K562 (cell line): Measurements from ENCODE around the gene ARL11.

Experiments used
- BHLHE40 ChIP-seq: IDR thresholded peaks from 2 replicates; pipeline ENCODE4 v1.6.1; 2011; ENCODE audit warnings: low read length, improper control_type of control experiment
- CBX5 ChIP-seq: IDR thresholded peaks from 2 replicates; pipeline ENCODE4 v1.6.1; 2014; ENCODE audit warnings: low read depth, borderline replicate concordance
- CREM ChIP-seq: IDR thresholded peaks from 2 replicates; pipeline ENCODE4 v1.6.1; 2014; ENCODE audit warnings: antibody characterized with exemption, low read depth
- HMGN3 ChIP-seq: IDR thresholded peaks from 2 replicates; pipeline ENCODE4 v1.6.1; 2011; ENCODE audit warnings: borderline replicate concordance, low read depth, mild to moderate bottlenecking, mixed read lengths, low read length; ENCODE audit not compliant: insufficient read length; ENCODE audit errors: extremely low read depth
- KLF10 ChIP-seq: fragments of 250-450 bp; sonication (Bioruptor Pico); IDR thresholded peaks from 2 replicates; pipeline ENCODE4 v1.6.1; 2021; ENCODE audit warnings: matching md5 sums
- MEIS2 ChIP-seq: fragments of 450-650 bp; IDR thresholded peaks from 2 replicates; pipeline ENCODE4 v1.6.1; 2014; ENCODE audit warnings: mild to moderate bottlenecking; ENCODE audit not compliant: partially characterized antibody
- SIN3A ChIP-seq, 2 experiments: fragments of 150-350 bp in 1 of 2; IDR thresholded peaks; 2 replicates each; pipeline ENCODE4 v1.6.1; 2011 to 2016; ENCODE audit warnings: borderline replicate concordance in 2 of 2, low read depth in 2 of 2, low read length in 2 of 2, mild to moderate bottlenecking in 2 of 2, moderate library complexity in 2 of 2; ENCODE audit not compliant: control insufficient read depth in 1 of 2
- TEAD4 ChIP-seq, 2 experiments: sonication (generic) in 1 of 2; formaldehyde crosslinking in 1 of 2; IDR thresholded peaks; 2 replicates each; pipeline versions ENCODE4 v1.6.1 to v1.8.0; 2012 to 2022; ENCODE audit warnings: borderline replicate concordance in 1 of 2, inconsistent platforms in 1 of 2, low read length in 1 of 2, mild to moderate bottlenecking in 1 of 2, missing genetic modification reagents in 1 of 2
- TF ChIP-seq, protein P1 (sequence below), 3 experiments: IDR thresholded peaks in 2 of 3; conservative IDR thresholded peaks in 1 of 3; 2 replicates each; pipeline ENCODE4 v1.5.1; 2011 to 2012; ENCODE audit warnings: low read length in 3 of 3, mild to moderate bottlenecking in 3 of 3, control low read depth in 2 of 3, improper control_type of control experiment in 1 of 3, inconsistent platforms in 1 of 3, low read depth in 1 of 3, mixed read lengths in 1 of 3, moderate library complexity in 1 of 3; ENCODE audit not compliant: insufficient read depth in 2 of 3
- TF ChIP-seq, protein P2 (sequence below): sonication (generic); formaldehyde crosslinking; IDR thresholded peaks from 2 replicates; pipeline ENCODE4 v1.8.0; 2022; ENCODE audit warnings: mild to moderate bottlenecking, missing genetic modification reagents
- TF ChIP-seq, protein P3 (sequence below): fragments of 450-650 bp; formaldehyde crosslinking; IDR thresholded peaks from 2 replicates; pipeline ENCODE4 v1.4.0; 2020; ENCODE audit warnings: mild to moderate bottlenecking, moderate library complexity

DNA sequence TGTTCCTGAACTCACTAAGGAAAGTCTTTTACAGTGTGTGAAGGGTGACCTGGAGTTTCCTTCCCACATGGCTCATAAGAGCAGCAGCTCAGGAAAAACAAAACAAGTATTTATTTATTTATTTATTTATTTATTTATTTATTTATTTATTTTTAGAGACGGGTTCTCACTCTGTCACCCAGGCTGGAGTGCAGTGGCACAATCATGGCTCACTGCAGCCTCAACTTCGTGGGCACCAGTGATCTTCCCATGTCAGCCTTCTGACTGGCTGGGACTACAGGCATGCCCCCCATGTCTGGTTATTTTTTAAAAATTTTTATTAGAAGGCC lies 10.4 kb downstream of the ARL11 start:
- TF ChIP-seq HMGN3 (no peak), TEAD4 (IDR thresholded peaks at IDR 0.05; ENCODE audit: low read length) (no peak), TEAD4 (CRISPR knock-in tag; IDR thresholded peaks at IDR 0.05; ENCODE audit: borderline replicate concordance) (no peak), CBX5 (no peak), SIN3A (IDR thresholded peaks at IDR 0.05; ENCODE audit: borderline replicate concordance in 2 of 2, control insufficient read depth in 1 of 2, low read depth in 2 of 2, low read length in 2 of 2) (no peak), KLF10 (no peak), BHLHE40 (no peak), MEIS2 (no peak), CREM (no peak)
- TF ChIP-seq, protein P1, sequence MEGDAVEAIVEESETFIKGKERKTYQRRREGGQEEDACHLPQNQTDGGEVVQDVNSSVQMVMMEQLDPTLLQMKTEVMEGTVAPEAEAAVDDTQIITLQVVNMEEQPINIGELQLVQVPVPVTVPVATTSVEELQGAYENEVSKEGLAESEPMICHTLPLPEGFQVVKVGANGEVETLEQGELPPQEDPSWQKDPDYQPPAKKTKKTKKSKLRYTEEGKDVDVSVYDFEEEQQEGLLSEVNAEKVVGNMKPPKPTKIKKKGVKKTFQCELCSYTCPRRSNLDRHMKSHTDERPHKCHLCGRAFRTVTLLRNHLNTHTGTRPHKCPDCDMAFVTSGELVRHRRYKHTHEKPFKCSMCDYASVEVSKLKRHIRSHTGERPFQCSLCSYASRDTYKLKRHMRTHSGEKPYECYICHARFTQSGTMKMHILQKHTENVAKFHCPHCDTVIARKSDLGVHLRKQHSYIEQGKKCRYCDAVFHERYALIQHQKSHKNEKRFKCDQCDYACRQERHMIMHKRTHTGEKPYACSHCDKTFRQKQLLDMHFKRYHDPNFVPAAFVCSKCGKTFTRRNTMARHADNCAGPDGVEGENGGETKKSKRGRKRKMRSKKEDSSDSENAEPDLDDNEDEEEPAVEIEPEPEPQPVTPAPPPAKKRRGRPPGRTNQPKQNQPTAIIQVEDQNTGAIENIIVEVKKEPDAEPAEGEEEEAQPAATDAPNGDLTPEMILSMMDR (IDR thresholded peaks at IDR 0.05 in 2 of 3, conservative IDR thresholded peaks at IDR 0.05 in 1 of 3; ENCODE audit: insufficient read depth in 2 of 3, low read depth in 1 of 3, low read length in 3 of 3): no peak
- TF ChIP-seq, protein P2, sequence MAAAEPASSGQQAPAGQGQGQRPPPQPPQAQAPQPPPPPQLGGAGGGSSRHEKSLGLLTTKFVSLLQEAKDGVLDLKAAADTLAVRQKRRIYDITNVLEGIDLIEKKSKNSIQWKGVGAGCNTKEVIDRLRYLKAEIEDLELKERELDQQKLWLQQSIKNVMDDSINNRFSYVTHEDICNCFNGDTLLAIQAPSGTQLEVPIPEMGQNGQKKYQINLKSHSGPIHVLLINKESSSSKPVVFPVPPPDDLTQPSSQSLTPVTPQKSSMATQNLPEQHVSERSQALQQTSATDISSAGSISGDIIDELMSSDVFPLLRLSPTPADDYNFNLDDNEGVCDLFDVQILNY: no peak
- TF ChIP-seq, protein P3, sequence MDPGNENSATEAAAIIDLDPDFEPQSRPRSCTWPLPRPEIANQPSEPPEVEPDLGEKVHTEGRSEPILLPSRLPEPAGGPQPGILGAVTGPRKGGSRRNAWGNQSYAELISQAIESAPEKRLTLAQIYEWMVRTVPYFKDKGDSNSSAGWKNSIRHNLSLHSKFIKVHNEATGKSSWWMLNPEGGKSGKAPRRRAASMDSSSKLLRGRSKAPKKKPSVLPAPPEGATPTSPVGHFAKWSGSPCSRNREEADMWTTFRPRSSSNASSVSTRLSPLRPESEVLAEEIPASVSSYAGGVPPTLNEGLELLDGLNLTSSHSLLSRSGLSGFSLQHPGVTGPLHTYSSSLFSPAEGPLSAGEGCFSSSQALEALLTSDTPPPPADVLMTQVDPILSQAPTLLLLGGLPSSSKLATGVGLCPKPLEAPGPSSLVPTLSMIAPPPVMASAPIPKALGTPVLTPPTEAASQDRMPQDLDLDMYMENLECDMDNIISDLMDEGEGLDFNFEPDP: no peak
